ENCODE measurements around the gene TOP1.

DNA sequence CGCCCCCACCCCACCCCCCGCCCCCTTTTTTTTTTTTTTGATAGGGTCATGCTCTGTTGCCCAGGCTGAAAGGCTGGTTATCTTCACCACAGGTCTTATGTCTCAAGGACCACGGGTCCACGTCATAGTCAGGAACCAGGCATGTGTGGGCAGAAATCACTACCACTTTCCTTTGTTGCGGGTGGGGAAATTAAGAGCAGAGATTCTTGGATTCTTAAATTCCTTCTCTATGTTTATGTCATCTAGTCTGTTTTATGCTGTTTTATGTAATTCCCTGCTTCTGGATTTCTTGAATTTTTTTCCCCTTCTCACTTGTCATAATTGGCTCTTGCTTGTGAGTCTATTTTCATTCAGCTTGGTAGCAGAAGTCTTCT, 82.9 kb downstream of the TOP1 start:
- TF ChIP-seq, protein P1, sequence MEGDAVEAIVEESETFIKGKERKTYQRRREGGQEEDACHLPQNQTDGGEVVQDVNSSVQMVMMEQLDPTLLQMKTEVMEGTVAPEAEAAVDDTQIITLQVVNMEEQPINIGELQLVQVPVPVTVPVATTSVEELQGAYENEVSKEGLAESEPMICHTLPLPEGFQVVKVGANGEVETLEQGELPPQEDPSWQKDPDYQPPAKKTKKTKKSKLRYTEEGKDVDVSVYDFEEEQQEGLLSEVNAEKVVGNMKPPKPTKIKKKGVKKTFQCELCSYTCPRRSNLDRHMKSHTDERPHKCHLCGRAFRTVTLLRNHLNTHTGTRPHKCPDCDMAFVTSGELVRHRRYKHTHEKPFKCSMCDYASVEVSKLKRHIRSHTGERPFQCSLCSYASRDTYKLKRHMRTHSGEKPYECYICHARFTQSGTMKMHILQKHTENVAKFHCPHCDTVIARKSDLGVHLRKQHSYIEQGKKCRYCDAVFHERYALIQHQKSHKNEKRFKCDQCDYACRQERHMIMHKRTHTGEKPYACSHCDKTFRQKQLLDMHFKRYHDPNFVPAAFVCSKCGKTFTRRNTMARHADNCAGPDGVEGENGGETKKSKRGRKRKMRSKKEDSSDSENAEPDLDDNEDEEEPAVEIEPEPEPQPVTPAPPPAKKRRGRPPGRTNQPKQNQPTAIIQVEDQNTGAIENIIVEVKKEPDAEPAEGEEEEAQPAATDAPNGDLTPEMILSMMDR (IDR thresholded peaks at IDR 0.05; ENCODE audit: low read depth, low read length, poor library complexity, severe bottlenecking): no peak
- TF ChIP-seq EZH2phosphoT487 (IDR thresholded peaks at IDR 0.05; ENCODE audit: borderline replicate concordance, low read length): no peak
